RWPE2 (cell line): ENCODE data around the gene ZDHHC17.
A peak's percentile ranks its signal among the peaks of the same experiment; 100 is the strongest.
"Not testable (repeated sequence)": the region's sequence is repeated elsewhere in the genome, so short reads cannot be mapped to it uniquely, and the experiment has no call there.

Experiments
- ATAC-seq: fragments of 200-7000 bp; cut with Tn5 transposase; 3 replicates; pipeline ENCODE4 v1.9.1; 2021; ENCODE audit warnings: low read depth
- DNase-seq: peaks from one replicate; pipeline ENCODE4 v3.0.0-alpha.2; 2020; ENCODE audit warnings: low spot score
- H3K27ac ChIP-seq: fragments of 450-650 bp; 2 replicates; pipeline ENCODE4 v1.5.1; 2017; ENCODE audit warnings: mild to moderate bottlenecking; ENCODE audit not compliant: poor library complexity, severe bottlenecking
- H3K27me3 ChIP-seq: fragments of 250-450 bp; sonication (Bioruptor Pico); 2 replicates; pipeline ENCODE4 v1.5.1; 2021; ENCODE audit warnings: mild to moderate bottlenecking, moderate library complexity; ENCODE audit not compliant: insufficient read depth, poor library complexity, severe bottlenecking
- H3K36me3 ChIP-seq: fragments of 250-450 bp; sonication (Bioruptor Pico); 2 replicates; pipeline ENCODE4 v1.5.1; 2020; ENCODE audit warnings: low read depth, mild to moderate bottlenecking, moderate library complexity
- H3K4me1 ChIP-seq: fragments of 250-450 bp; sonication (Bioruptor Pico); 2 replicates; pipeline ENCODE4 v1.5.1; 2021; ENCODE audit warnings: mild to moderate bottlenecking, moderate library complexity; ENCODE audit not compliant: insufficient read depth, poor library complexity, severe bottlenecking
- H3K4me3 ChIP-seq: fragments of 250-450 bp; sonication (Bioruptor Pico); 2 replicates; pipeline ENCODE4 v1.5.1; 2021; ENCODE audit warnings: mild to moderate bottlenecking, moderate library complexity; ENCODE audit not compliant: severe bottlenecking
- H3K9me3 ChIP-seq: fragments of 250-450 bp; sonication (Bioruptor Pico); 2 replicates; pipeline ENCODE4 v1.5.1; 2021; ENCODE audit warnings: mild to moderate bottlenecking, moderate library complexity; ENCODE audit not compliant: severe bottlenecking
- CTCF ChIP-seq: fragments of 450-650 bp; IDR thresholded peaks from one replicate; pipeline ENCODE4 v1.5.1; 2017; ENCODE audit warnings: mild to moderate bottlenecking, moderate library complexity; ENCODE audit not compliant: poor library complexity, severe bottlenecking

The ZDHHC17 gene

GRCh38 chr12:76717314-76717713 is 46.6 kb upstream of the ZDHHC17 start:
- no peak for TF ChIP-seq CTCF
- H3K9me3 ChIP-seq, result no peaks in the 10 kb centered on the region
- no peaks in the 10 kb centered on the region for H3K27me3 ChIP-seq
- no peak overlapping the region for H3K27ac ChIP-seq
- no peak overlapping the region for H3K4me3 ChIP-seq
- H3K36me3 ChIP-seq, result no peaks in the 10 kb centered on the region
- no peak for ATAC-seq
- H3K4me1 ChIP-seq, result peaks cover 17% of the 10 kb centered on the region
- DNase-seq, result no peak

GRCh38 chr12:76719171-76720041 is 44.5 kb upstream of the ZDHHC17 start:
- TF ChIP-seq CTCF, result no peak
- Histone ChIP-seq H3K4me3 (no peak overlapping the region), H3K9me3 (no peaks in the 10 kb centered on the region), H3K36me3 (no peaks in the 10 kb centered on the region), H3K27me3 (no peaks in the 10 kb centered on the region), H3K27ac (peak overlapping the region; percentile 92), H3K4me1 (peaks cover 17% of the 10 kb centered on the region)
- ATAC-seq (peak; percentile 9; the same call in 1 of the 3 replicates), DNase-seq (no peak)

GRCh38 chr12:76720068-76720467 is 43.8 kb upstream of the ZDHHC17 start:
- no peaks in the 10 kb centered on the region for H3K36me3 ChIP-seq
- no peak for TF ChIP-seq CTCF
- DNase-seq (no peak), ATAC-seq (peak; percentile 98)
- H3K27ac ChIP-seq, result peak overlapping the region; percentile 92
- H3K4me1 ChIP-seq, result peaks cover 17% of the 10 kb centered on the region
- H3K4me3 ChIP-seq, result no peak overlapping the region
- H3K9me3 ChIP-seq, result no peaks in the 10 kb centered on the region
- H3K27me3 ChIP-seq, result no peaks in the 10 kb centered on the region

GRCh38 chr12:76726626-76727025 is 37.3 kb upstream of the ZDHHC17 start:
- Histone ChIP-seq H3K27ac (no peak overlapping the region), H3K36me3 (no peaks in the 10 kb centered on the region), H3K4me1 (no peaks in the 10 kb centered on the region), H3K27me3 (no peaks in the 10 kb centered on the region), H3K9me3 (no peaks in the 10 kb centered on the region), H3K4me3 (no peak overlapping the region)
- TF ChIP-seq CTCF, result no peak
- no peak for DNase-seq
- ATAC-seq, result no peak

- not testable (repeated sequence) for ATAC-seq, H3K9me3 ChIP-seq
Measured at GRCh38 chr12:76732188-76732587, 31.7 kb upstream of the ZDHHC17 start.

GRCh38 chr12:76737689-76738088 is 26.2 kb upstream of the ZDHHC17 start:
- H3K4me3 ChIP-seq, H3K4me1 ChIP-seq, H3K36me3 ChIP-seq, H3K27ac ChIP-seq, ATAC-seq, DNase-seq, H3K9me3 ChIP-seq, H3K27me3 ChIP-seq: not testable (repeated sequence)

More at GRCh38 chr12:76732188-76732587, 31.7 kb upstream of the ZDHHC17 start:
- not testable (repeated sequence) for DNase-seq, H3K27me3 ChIP-seq, H3K4me1 ChIP-seq, H3K27ac ChIP-seq, H3K4me3 ChIP-seq, H3K36me3 ChIP-seq
